Activated naive CD4-positive, alpha-beta T cell treated with anti-CD3 and anti-CD28 coated beads for 36 hours (primary cell): ENCODE data around the gene ADGRV1. TPM values are rescaled to one million over a fixed set of nuclear protein-coding genes. Genes with fewer than 3 reads are reported as not detected.

ENCODE experiments used
- CTCF ChIA-PET: fragments of 350-600 bp; sonication (Branson Sonifier 250); formaldehyde crosslinking; loops from one replicate; lab custom pipeline; 2021; ENCODE audit warnings: antibody characterized with exemption; lab: Charles Lee
- DNase-seq: peaks from one replicate; pipeline ENCODE4 v3.0.0-alpha.2; 2020
- H3K27ac Mint-ChIP-seq: one replicate; pipeline ENCODE4 v1.8.0; 2021; ENCODE audit warnings: mild to moderate bottlenecking, mixed read lengths
- H3K27me3 Mint-ChIP-seq: one replicate; pipeline ENCODE4 v1.8.0; 2021; ENCODE audit warnings: low read depth, mixed read lengths
- H3K36me3 Mint-ChIP-seq: one replicate; pipeline ENCODE4 v1.8.0; 2021; ENCODE audit warnings: low read depth, mixed read lengths
- H3K4me1 Mint-ChIP-seq: one replicate; pipeline ENCODE4 v1.8.0; 2021; ENCODE audit warnings: low read depth, mixed read lengths
- H3K4me3 Mint-ChIP-seq: one replicate; pipeline ENCODE4 v1.8.0; 2021; ENCODE audit warnings: mild to moderate bottlenecking, moderate library complexity, mixed read lengths
- H3K9me3 Mint-ChIP-seq: one replicate; pipeline ENCODE4 v1.8.0; 2021; ENCODE audit warnings: mixed read lengths
- intact Hi-C: fragments of 100-400 bp; cut with micrococcal nuclease; formaldehyde crosslinking; loops from one replicate; pipeline ENCODE4 v1.15.1; 2023
- total RNA-seq, 2 experiments: library from RNA; stranded (reverse); gene quantifications; one replicate each; pipeline ENCODE4 v1.2.3, GENCODE V29; 2021

Gene ADGRV1
- total RNA-seq, 2 experiments from 2014 or later = not detected

GRCh38 chr5:90940227-90940995 is 381.8 kb downstream of the ADGRV1 start:
- peak overlapping the region; percentile 73 for H3K27ac Mint-ChIP-seq
- H3K4me1 Mint-ChIP-seq = peaks cover 13% of the 10 kb centered on the region
- H3K27me3 Mint-ChIP-seq = no peaks in the 10 kb centered on the region
- CTCF ChIA-PET = interaction anchor here (1.1 kb wide), 1 partner anchor 9 kb away, joined by 3 read pairs; no protein-coding TSS in a partner anchor
- no peaks in the 10 kb centered on the region for H3K36me3 Mint-ChIP-seq
- H3K4me3 Mint-ChIP-seq = no peak overlapping the region
- DNase-seq = peak; percentile 88
- H3K9me3 Mint-ChIP-seq = no peaks in the 10 kb centered on the region
- intact Hi-C loops = loop anchor here (1.0 to 5.0 kb wide), 10 partner anchors 8 to 478 kb away; partner anchors contain the start of gene ARRDC3

- Mint-ChIP-seq H3K36me3 (no peaks in the 10 kb centered on the region), H3K27me3 (peaks cover 3% of the 10 kb centered on the region), H3K27ac (peak overlapping the region; percentile 73), H3K4me3 (no peak overlapping the region), H3K4me1 (peaks cover 13% of the 10 kb centered on the region), H3K9me3 (no peaks in the 10 kb centered on the region)
- no peak for DNase-seq
- intact Hi-C loops = loop anchor here (2.0 to 5.0 kb wide), 3 partner anchors 136 to 478 kb away; no protein-coding TSS in a partner anchor
- CTCF ChIA-PET = no interaction called here
These were observed 382.6 kb downstream of the ADGRV1 start for GRCh38 chr5:90941002-90941720.

GRCh38 chr5:90944116-90944515 is 385.5 kb downstream of the ADGRV1 start:
- CTCF ChIA-PET = interaction anchor here (1.5 kb wide), 1 partner anchor 12 kb away, joined by 7 read pairs; no protein-coding TSS in a partner anchor
- DNase-seq = no peak
- Mint-ChIP-seq H3K27ac (no peak overlapping the region), H3K36me3 (no peaks in the 10 kb centered on the region), H3K4me1 (peaks cover 13% of the 10 kb centered on the region), H3K4me3 (no peak overlapping the region), H3K27me3 (peaks cover 3% of the 10 kb centered on the region), H3K9me3 (no peaks in the 10 kb centered on the region)
- intact Hi-C loops = loop anchor here (5.0 kb wide), 1 partner anchor 133 kb away; no protein-coding TSS in a partner anchor

GRCh38 chr5:90947667-90948066 is 389.1 kb downstream of the ADGRV1 start:
- Mint-ChIP-seq H3K4me3 (no peak overlapping the region), H3K9me3 (no peaks in the 10 kb centered on the region), H3K36me3 (no peaks in the 10 kb centered on the region), H3K27ac (no peak overlapping the region), H3K27me3 (peaks cover 11% of the 10 kb centered on the region), H3K4me1 (no peaks in the 10 kb centered on the region)
- no peak for DNase-seq
- intact Hi-C loops = no loop called here
- CTCF ChIA-PET = no interaction called here

- H3K9me3 Mint-ChIP-seq = no peaks in the 10 kb centered on the region
- DNase-seq = no peak
- no peaks in the 10 kb centered on the region for H3K4me1 Mint-ChIP-seq
- no peak overlapping the region for H3K27ac Mint-ChIP-seq
- H3K36me3 Mint-ChIP-seq = no peaks in the 10 kb centered on the region
- CTCF ChIA-PET = no interaction called here
- H3K27me3 Mint-ChIP-seq = peaks cover 13% of the 10 kb centered on the region
- H3K4me3 Mint-ChIP-seq = no peak overlapping the region
- intact Hi-C loops = no loop called here
These were observed 390.4 kb downstream of the ADGRV1 start for GRCh38 chr5:90948969-90949368.

- no peaks in the 10 kb centered on the region for H3K36me3 Mint-ChIP-seq
- no peak overlapping the region for H3K27ac Mint-ChIP-seq
- no peaks in the 10 kb centered on the region for H3K4me1 Mint-ChIP-seq
These were observed 391.1 kb downstream of the ADGRV1 start for GRCh38 chr5:90949469-90950358.

GRCh38 chr5:90955001-90955635 is 396.5 kb downstream of the ADGRV1 start:
- no peaks in the 10 kb centered on the region for H3K36me3 Mint-ChIP-seq
- no peaks in the 10 kb centered on the region for H3K9me3 Mint-ChIP-seq
- no peak overlapping the region for H3K27ac Mint-ChIP-seq
- peaks cover 30% of the 10 kb centered on the region for H3K27me3 Mint-ChIP-seq
- CTCF ChIA-PET = interaction anchor here (1.0 kb wide), 1 partner anchor 22 kb away, joined by 7 read pairs; no protein-coding TSS in a partner anchor
- no peak for DNase-seq
- H3K4me1 Mint-ChIP-seq = peaks cover 6% of the 10 kb centered on the region
- no peak overlapping the region for H3K4me3 Mint-ChIP-seq
- intact Hi-C loops = no loop called here

More at GRCh38 chr5:90949469-90950358, 391.1 kb downstream of the ADGRV1 start:
- intact Hi-C loops = no loop called here
- Mint-ChIP-seq H3K4me3 (no peak overlapping the region), H3K9me3 (no peaks in the 10 kb centered on the region), H3K27me3 (peaks cover 13% of the 10 kb centered on the region)
- no peak for DNase-seq
- CTCF ChIA-PET = no interaction called here

GRCh38 chr5:90956511-90957097 is 398.0 kb downstream of the ADGRV1 start:
- Mint-ChIP-seq H3K9me3 (no peaks in the 10 kb centered on the region), H3K4me3 (no peak overlapping the region), H3K27me3 (peaks cover 25% of the 10 kb centered on the region), H3K27ac (no peak overlapping the region), H3K4me1 (peaks cover 6% of the 10 kb centered on the region), H3K36me3 (no peaks in the 10 kb centered on the region)
- CTCF ChIA-PET = no interaction called here
- intact Hi-C loops = no loop called here
- DNase-seq = no peak

- Mint-ChIP-seq H3K4me3 (no peak overlapping the region), H3K36me3 (no peaks in the 10 kb centered on the region), H3K4me1 (peaks cover 6% of the 10 kb centered on the region), H3K27ac (no peak overlapping the region), H3K27me3 (peaks cover 22% of the 10 kb centered on the region), H3K9me3 (no peaks in the 10 kb centered on the region)
- CTCF ChIA-PET = no interaction called here
- intact Hi-C loops = no loop called here
- no peak for DNase-seq
These were observed 399.3 kb downstream of the ADGRV1 start for GRCh38 chr5:90957906-90958305.

- Mint-ChIP-seq H3K36me3 (no peaks in the 10 kb centered on the region), H3K4me3 (no peak overlapping the region), H3K4me1 (peaks cover 6% of the 10 kb centered on the region), H3K27me3 (peaks cover 20% of the 10 kb centered on the region), H3K27ac (no peak overlapping the region), H3K9me3 (no peaks in the 10 kb centered on the region)
- no peak for DNase-seq
- intact Hi-C loops = no loop called here
- CTCF ChIA-PET = no interaction called here
These were observed 400.7 kb downstream of the ADGRV1 start for GRCh38 chr5:90959262-90959661.

- CTCF ChIA-PET = interaction anchor here (1.5 kb wide), 1 partner anchor 31 kb away, joined by 6 read pairs; no protein-coding TSS in a partner anchor
- intact Hi-C loops = no loop called here
These were observed 403.9 kb downstream of the ADGRV1 start for GRCh38 chr5:90962481-90962880.

More at GRCh38 chr5:90962481-90962880, 403.9 kb downstream of the ADGRV1 start:
- no peak for DNase-seq
- no peaks in the 10 kb centered on the region for H3K36me3 Mint-ChIP-seq
- no peaks in the 10 kb centered on the region for H3K9me3 Mint-ChIP-seq
- no peak overlapping the region for H3K4me3 Mint-ChIP-seq
- peaks cover 27% of the 10 kb centered on the region for H3K27me3 Mint-ChIP-seq
- no peak overlapping the region for H3K27ac Mint-ChIP-seq
- peaks cover 3% of the 10 kb centered on the region for H3K4me1 Mint-ChIP-seq
